K562 (cell line): ENCODE measurements around the gene TAF1B. TPM values are rescaled to one million over a fixed set of nuclear protein-coding genes. Genes with fewer than 3 reads are reported as not detected.

Experiments used
- ATAC-seq: fragments of 200-7000 bp; cut with Tn5 transposase; 3 replicates; pipeline ENCODE4 v1.9.1; 2020; ENCODE audit warnings: moderate library complexity
- BruUV-seq: library from RNA; stranded (reverse); fragments of 400-500 nt; replicated peaks from 2 replicates; lab custom pipeline; 2021; lab: Mats Ljungman, UMichigan
- CTCF ChIA-PET: fragments of 300-600 bp; formaldehyde crosslinking; extraction: SDS; loops from one replicate; lab custom pipeline; 2021; ENCODE audit warnings: low intra/inter-chr PET ratio; lab: Yijun Ruan, JAX
- POLR2A ChIA-PET: fragments of 300-600, 350-650 bp; sonication (Branson Sonifier 250); formaldehyde crosslinking; extraction: SDS; loops from one replicate; lab custom pipeline; 2021; ENCODE audit warnings: antibody characterized with exemption, inconsistent platforms; lab: Yijun Ruan, JAX
- DNase-seq, 4 experiments: peaks; one replicate each; pipeline versions ENCODE4 v3.0.0 to v3.0.0-alpha.2; 2011 to 2018; ENCODE audit warnings: low spot score in 3 of 4, mixed read lengths in 3 of 4; ENCODE audit errors: extremely low read depth in 1 of 4
- FAIRE-seq: peaks from 2 replicates; lab custom pipeline; 2011; peaks lifted over from hg19 to GRCh38; lab: Jason Lieb, UNC
- H2AFZ ChIP-seq: 2 replicates; pipeline ENCODE4 v1.6.0; 2011; ENCODE audit warnings: low read depth, low read length, control low read depth, inconsistent platforms
- H3K27ac ChIP-seq: fragments of 200-600 bp; 3 replicates; pipeline ENCODE4 v1.8.0; 2011; ENCODE audit warnings: low read depth, mild to moderate bottlenecking, control low read depth, inconsistent platforms, low read length, moderate library complexity, mixed read lengths; ENCODE audit errors: extremely low read depth
- H3K27me3 ChIP-seq, 2 experiments: fragments of 300-600 bp in 1 of 2; 2 replicates in 1 of 2; 3 replicates in 1 of 2; pipeline versions ENCODE4 v1.6.0 to v1.8.0; 2011; ENCODE audit warnings: inconsistent platforms in 2 of 2, low read length in 2 of 2, mild to moderate bottlenecking in 1 of 2, mixed read lengths in 1 of 2, moderate library complexity in 1 of 2; ENCODE audit not compliant: control insufficient read depth in 2 of 2, insufficient read depth in 2 of 2
- H3K36me3 ChIP-seq: fragments of 300-600 bp; 3 replicates; pipeline ENCODE4 v1.8.0; 2011; ENCODE audit warnings: mild to moderate bottlenecking, low read length, inconsistent platforms; ENCODE audit not compliant: control insufficient read depth, insufficient read depth
- H3K4me1 ChIP-seq, 2 experiments: fragments of 200-600 bp in 1 of 2; replicated peaks in 1 of 2; 2 replicates in 1 of 2; 3 replicates in 1 of 2; pipeline versions ENCODE4 v1.5.1 to v1.8.0; 2011; ENCODE audit warnings: inconsistent platforms in 2 of 2, low read length in 2 of 2, mild to moderate bottlenecking in 1 of 2, mixed read lengths in 1 of 2, moderate library complexity in 1 of 2; ENCODE audit not compliant: control insufficient read depth in 2 of 2, insufficient read depth in 2 of 2
- H3K4me2 ChIP-seq: 2 replicates; pipeline ENCODE4 v1.6.1; 2011; ENCODE audit warnings: low read length, control low read depth, inconsistent platforms, mixed read lengths; ENCODE audit not compliant: insufficient read depth
- H3K4me3 ChIP-seq: fragments of 200-600 bp; sonication (generic), shearing (Covaris generic); 2 replicates; pipeline ENCODE4 v1.5.1; 2016; ENCODE audit warnings: control low read depth, inconsistent platforms
- H3K79me2 ChIP-seq: fragments of 200-600 bp; 3 replicates; pipeline ENCODE4 v1.8.0; 2011; ENCODE audit warnings: low read length, inconsistent platforms; ENCODE audit not compliant: control insufficient read depth, insufficient read depth
- H3K9ac ChIP-seq, 2 experiments: 2 replicates each; pipeline versions ENCODE4 v1.6.0 to v1.6.1; 2011; ENCODE audit warnings: low read depth in 2 of 2, low read length in 2 of 2, control low read depth in 1 of 2, inconsistent platforms in 1 of 2, mild to moderate bottlenecking in 1 of 2, mixed read lengths in 1 of 2; ENCODE audit not compliant: insufficient read depth in 1 of 2
- H3K9me1 ChIP-seq: one replicate; pipeline ENCODE4 v1.6.0; 2011; ENCODE audit warnings: inconsistent platforms, mild to moderate bottlenecking, low read length, moderate library complexity; ENCODE audit not compliant: control insufficient read depth, insufficient read depth
- H3K9me3 ChIP-seq: replicated peaks from 2 replicates; pipeline ENCODE4 v1.5.1; 2011; ENCODE audit warnings: low read depth, low read length, inconsistent platforms; ENCODE audit not compliant: control insufficient read depth, insufficient read depth
- H4K20me1 ChIP-seq: replicated peaks from 2 replicates; pipeline ENCODE4 v1.6.1; 2011; ENCODE audit warnings: low read length, inconsistent platforms, mixed read lengths; ENCODE audit not compliant: control insufficient read depth, insufficient read depth
- ARNT ChIP-seq, 2 experiments: fragments of 450-650 bp; IDR thresholded peaks; 2 replicates each; pipeline ENCODE4 v1.6.1; 2016; ENCODE audit warnings: mild to moderate bottlenecking in 1 of 2
- ESRRA ChIP-seq: fragments of 450-650 bp; IDR thresholded peaks from 2 replicates; pipeline ENCODE4 v1.6.1; 2014; ENCODE audit warnings: low read depth, mild to moderate bottlenecking, moderate library complexity, borderline replicate concordance
- FUS ChIP-seq: fragments of 200-400 bp; formaldehyde crosslinking; optimal IDR thresholded peaks from 2 replicates; pipeline ENCODE3; 2017; ENCODE audit warnings: low read depth, low read length
- KAT7 ChIP-seq: sonication (generic); formaldehyde crosslinking; IDR thresholded peaks from 2 replicates; pipeline ENCODE4 v1.8.0; 2022; ENCODE audit warnings: missing genetic modification reagents, mild to moderate bottlenecking, borderline replicate concordance
- MAX ChIP-seq: sonication (generic); formaldehyde crosslinking; IDR thresholded peaks from 2 replicates; pipeline ENCODE4 v1.9.0; 2022; ENCODE audit warnings: mild to moderate bottlenecking, missing genetic modification reagents
- NFATC3 ChIP-seq: fragments of 450-650 bp; IDR thresholded peaks from 2 replicates; pipeline ENCODE4 v1.6.1; 2017; ENCODE audit warnings: mild to moderate bottlenecking
- RBM25 ChIP-seq: fragments of 200-400 bp; formaldehyde crosslinking; IDR thresholded peaks from 2 replicates; pipeline ENCODE4 v1.6.1; 2018; ENCODE audit warnings: low read length, low read depth, moderate library complexity; ENCODE audit not compliant: severe bottlenecking
- SFPQ ChIP-seq: fragments of 200-400 bp; formaldehyde crosslinking; IDR thresholded peaks from 2 replicates; pipeline ENCODE4 v1.6.1; 2017; ENCODE audit warnings: mild to moderate bottlenecking, low read depth, low read length, moderate library complexity
- SNAPC5 ChIP-seq: fragments of 250-450 bp; sonication (Bioruptor Pico); IDR thresholded peaks from 2 replicates; pipeline ENCODE4 v1.8.0; 2021; ENCODE audit warnings: moderate library complexity, mild to moderate bottlenecking, inconsistent platforms
- WGBS: fragments of 100-300 bp; shearing (Covaris generic); methylation state at CpG from one replicate; pipeline ENCODE4 v1.1.6; 2016; ENCODE audit warnings: low coverage, mixed read lengths; ENCODE audit not compliant: insufficient coverage; ENCODE audit errors: missing lambda C conversion rate; 5-methylcytosine and 5-hydroxymethylcytosine counted together
- in situ Hi-C: fragments of 300-500 bp; cut with MboI; formaldehyde crosslinking; loops from 4 replicates; pipeline ENCODE4 v1.15.0; 2018; ENCODE audit warnings: inconsistent platforms, mixed read lengths
- intact Hi-C: fragments of 100-400 bp; cut with micrococcal nuclease; formaldehyde crosslinking; loops from 2 replicates; pipeline ENCODE4 v1.14.2; 2022
- polyA plus RNA-seq, 8 experiments: library from polyadenylated mRNA; depleted of rRNA in 4 of 8; stranded (reverse) in 5 of 8; unstranded in 3 of 8; fragments of >200 nt; fragmentation: Nextera tagmentation in 2 of 8; fragmentation: Illumina TruSeq in 1 of 8; extraction: Ambion mirVana in 2 of 8; extraction: Trizol in 1 of 8; gene quantifications; 2 replicates each; pipeline versions ENCODE4 v1.2.1 to v1.2.3, GENCODE V29; 2011 to 2014; ENCODE audit warnings: inconsistent platforms in 1 of 8, missing spikeins in 1 of 8
- total RNA-seq, 7 experiments: library from RNA; depleted of rRNA in 6 of 7; stranded (reverse); fragments of >200 nt in 6 of 7; fragmentation: Illumina TruSeq in 2 of 7; extraction: Trizol in 2 of 7; gene quantifications; 2 replicates each; pipeline versions ENCODE4 v1.2.1 to v1.2.3, GENCODE V29; 2011 to 2021; ENCODE audit warnings: low replicate concordance in 1 of 7

TAF1B gene
- total and polyA plus RNA-seq, 9 of the 15 experiments (the other 6 are each of a cell fraction or from before 2014, with no cell fraction given): 8.8 to 25.1 (median 17.3) TPM

- TF ChIP-seq RBM25 (no peak), MAX (CRISPR knock-in tag) (no peak), KAT7 (no peak)
- TF ChIP-seq, all 486 proteins: peak for 0
These were observed 41.2 kb downstream of the TAF1B start (continued) for GRCh38 chr2:9884436-9884835.

GRCh38 chr2:9885036-9885684, 41.9 kb downstream of the TAF1B start:
- H3K79me2 ChIP-seq: no peaks in the 10 kb centered on the region
- no peak overlapping the region for H3K4me2 ChIP-seq
- no peak overlapping the region for H3K9ac ChIP-seq
- ChIA-PET POLR2A (interaction anchor here (0.7 to 1.4 kb wide), 6 partner anchors 8 to 68 kb away, joined by 3 to 4 read pairs (median 3); partner anchors contain the start of gene TAF1B), CTCF (interaction anchor here (0.6 kb wide), 1 partner anchor 130 kb away, joined by 3 read pairs; no protein-coding TSS in a partner anchor)
- DNase-seq (no peak), ATAC-seq (no peak), FAIRE-seq (no peak)
- no peak overlapping the region for H2AFZ ChIP-seq
- H3K9me3 ChIP-seq: no peaks in the 10 kb centered on the region
- no TSS peak for BruUV-seq
- in situ Hi-C loops: no loop called here
- no peaks in the 10 kb centered on the region for H3K27me3 ChIP-seq
- TF ChIP-seq FUS: no peak
- no peak for TF ChIP-seq SNAPC5 (CRISPR knock-in tag)
- TF ChIP-seq ESRRA: peak; percentile 33; the same call in 1 of the 2 replicates
- no peak for TF ChIP-seq ARNT (IDR thresholded peaks at IDR 0.05)
- no peak for TF ChIP-seq SFPQ
- TF ChIP-seq NFATC3: no peak
- H3K36me3 ChIP-seq: peaks cover 7% of the 10 kb centered on the region; the same call in 1 of the 3 replicates
- no peak overlapping the region for H3K27ac ChIP-seq
- H3K4me3 ChIP-seq: no peak overlapping the region
- peaks cover 0 to 2% of the 10 kb centered on the region in 2 experiments; a peak in 1 of 5 replicates for H3K4me1 ChIP-seq
- intact Hi-C loops: no loop called here
- no peaks in the 10 kb centered on the region for H3K9me1 ChIP-seq
- WGBS: 63% methylated on average over 4 of the region's 4 CpGs
- no peaks in the 10 kb centered on the region for H4K20me1 ChIP-seq
